ENCODE measurements around the gene TMEM181. TPM values are rescaled to one million over a fixed set of nuclear protein-coding genes. Genes with fewer than 3 reads are reported as not detected.
A peak's percentile ranks its signal among the peaks of the same experiment; 100 is the strongest.

Gene TMEM181
- total RNA-seq, 1 donor from 2014 or later, result 28.4 TPM

DNA sequence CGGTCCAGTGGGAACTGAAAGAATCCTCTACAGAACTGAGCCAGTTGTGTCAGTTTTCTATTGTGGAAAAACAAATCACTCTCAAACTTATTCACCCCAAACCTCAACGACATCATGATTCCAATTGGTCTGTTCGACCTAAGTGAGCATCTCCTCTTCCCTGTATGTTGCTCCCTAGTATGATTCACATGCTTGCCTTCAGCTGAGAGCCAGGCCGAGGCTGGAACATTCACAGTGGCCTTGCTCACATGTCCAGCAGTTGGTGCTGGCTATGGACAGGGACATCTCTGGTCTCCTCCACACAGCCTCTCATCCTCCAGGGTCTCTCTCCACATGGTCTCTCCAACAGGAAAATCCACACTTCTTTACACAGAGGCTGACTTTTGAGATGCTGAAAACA is 28.3 kb upstream of the TMEM181 start:
- Histone ChIP-seq H3K27me3 (ENCODE audit: low read depth) (peaks cover 10% of the 10 kb centered on the region), H3K9me3 (peaks cover 5% of the 10 kb centered on the region), H3K27ac (no peak overlapping the region), H3K36me3 (no peaks in the 10 kb centered on the region), H3K4me3 (no peak overlapping the region), H3K4me1 (peaks cover 4% of the 10 kb centered on the region)
- DNase-seq, result no peak
- TF ChIP-seq, protein P1, sequence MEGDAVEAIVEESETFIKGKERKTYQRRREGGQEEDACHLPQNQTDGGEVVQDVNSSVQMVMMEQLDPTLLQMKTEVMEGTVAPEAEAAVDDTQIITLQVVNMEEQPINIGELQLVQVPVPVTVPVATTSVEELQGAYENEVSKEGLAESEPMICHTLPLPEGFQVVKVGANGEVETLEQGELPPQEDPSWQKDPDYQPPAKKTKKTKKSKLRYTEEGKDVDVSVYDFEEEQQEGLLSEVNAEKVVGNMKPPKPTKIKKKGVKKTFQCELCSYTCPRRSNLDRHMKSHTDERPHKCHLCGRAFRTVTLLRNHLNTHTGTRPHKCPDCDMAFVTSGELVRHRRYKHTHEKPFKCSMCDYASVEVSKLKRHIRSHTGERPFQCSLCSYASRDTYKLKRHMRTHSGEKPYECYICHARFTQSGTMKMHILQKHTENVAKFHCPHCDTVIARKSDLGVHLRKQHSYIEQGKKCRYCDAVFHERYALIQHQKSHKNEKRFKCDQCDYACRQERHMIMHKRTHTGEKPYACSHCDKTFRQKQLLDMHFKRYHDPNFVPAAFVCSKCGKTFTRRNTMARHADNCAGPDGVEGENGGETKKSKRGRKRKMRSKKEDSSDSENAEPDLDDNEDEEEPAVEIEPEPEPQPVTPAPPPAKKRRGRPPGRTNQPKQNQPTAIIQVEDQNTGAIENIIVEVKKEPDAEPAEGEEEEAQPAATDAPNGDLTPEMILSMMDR (IDR thresholded peaks at IDR 0.05), result no peak
- intact Hi-C loops (cut with DNase I), result no loop called here
- no peak for ATAC-seq

DNA sequence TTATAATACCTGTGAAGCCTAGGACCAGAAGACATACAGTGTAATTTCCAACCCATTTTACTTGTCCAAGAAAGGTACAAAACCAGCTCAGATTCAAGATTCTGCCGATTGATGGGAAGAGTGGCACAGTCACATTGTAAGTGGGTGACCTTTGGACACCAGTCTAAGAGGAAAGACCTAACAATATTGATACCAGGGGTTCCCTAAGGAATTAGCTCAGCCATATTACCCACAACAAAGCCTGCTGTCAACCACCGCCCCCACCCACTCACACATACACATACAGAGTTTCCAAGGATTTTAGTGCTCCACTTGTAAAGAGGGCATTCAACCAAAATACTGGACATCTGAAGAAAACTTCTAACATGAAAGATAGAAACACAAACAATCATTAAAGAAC is 27.9 kb upstream of the TMEM181 start:
- no peak overlapping the region for H3K27ac ChIP-seq
- H3K36me3 ChIP-seq, result no peaks in the 10 kb centered on the region
- DNase-seq, result no peak
- peaks cover 5% of the 10 kb centered on the region for H3K9me3 ChIP-seq
- no peak for ATAC-seq
- no peak overlapping the region for H3K4me3 ChIP-seq
- TF ChIP-seq, protein P1 (IDR thresholded peaks at IDR 0.05), result no peak
- H3K4me1 ChIP-seq, result peaks cover 4% of the 10 kb centered on the region
- intact Hi-C loops (cut with DNase I), result no loop called here
- peaks cover 12% of the 10 kb centered on the region for H3K27me3 ChIP-seq (ENCODE audit: low read depth)

DNA sequence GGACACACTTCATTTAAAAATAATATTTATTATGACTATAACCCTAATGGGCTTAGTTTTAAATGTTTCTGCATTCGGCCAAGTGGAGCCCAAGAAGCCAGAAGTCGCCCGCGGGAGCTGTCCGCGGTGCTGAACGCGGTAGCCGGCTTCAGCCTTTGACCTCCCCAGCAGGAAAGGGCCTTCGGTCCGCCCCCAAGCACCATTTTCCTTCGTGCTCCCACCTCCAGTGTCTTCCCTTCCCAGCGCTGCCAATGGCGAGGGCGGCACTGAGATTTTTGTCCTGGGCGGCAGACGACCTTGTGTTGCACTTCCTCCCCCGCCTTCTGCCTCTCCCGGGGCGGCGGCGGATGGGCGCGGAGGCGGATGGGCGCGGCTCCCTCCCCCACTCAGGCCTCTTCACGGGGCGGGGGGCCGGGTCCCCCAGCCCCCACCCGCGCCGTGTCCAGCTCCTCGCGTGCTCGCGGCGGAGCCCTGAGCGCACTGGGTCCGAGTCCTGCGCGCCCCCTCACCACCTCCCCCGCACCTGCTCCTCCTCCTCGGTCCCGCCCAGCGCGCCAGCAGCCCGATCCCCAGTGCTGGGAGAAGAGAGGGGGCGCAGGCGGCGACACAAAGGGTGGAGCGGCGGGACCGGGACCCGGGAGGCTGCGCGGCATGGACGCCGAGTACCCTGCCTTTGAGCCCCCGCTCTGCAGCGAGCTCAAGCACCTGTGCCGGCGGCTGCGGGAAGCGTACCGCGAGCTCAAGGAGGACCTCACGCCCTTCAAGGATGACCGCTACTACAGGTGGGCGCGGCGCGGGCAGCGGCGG is 23.6 kb upstream of the TMEM181 start:
- Histone ChIP-seq H3K4me1 (peaks cover 4% of the 10 kb centered on the region), H3K9me3 (no peaks in the 10 kb centered on the region), H3K4me3 (peak overlapping the region; percentile 62), H3K36me3 (no peaks in the 10 kb centered on the region), H3K27me3 (ENCODE audit: low read depth) (peaks cover 26% of the 10 kb centered on the region), H3K27ac (no peak overlapping the region)
- TF ChIP-seq, protein P1 (IDR thresholded peaks at IDR 0.05), result no peak
- DNase-seq, result peak; percentile 83
- intact Hi-C loops (cut with DNase I), result no loop called here
- ATAC-seq, result peak; percentile 84 to 90

DNA sequence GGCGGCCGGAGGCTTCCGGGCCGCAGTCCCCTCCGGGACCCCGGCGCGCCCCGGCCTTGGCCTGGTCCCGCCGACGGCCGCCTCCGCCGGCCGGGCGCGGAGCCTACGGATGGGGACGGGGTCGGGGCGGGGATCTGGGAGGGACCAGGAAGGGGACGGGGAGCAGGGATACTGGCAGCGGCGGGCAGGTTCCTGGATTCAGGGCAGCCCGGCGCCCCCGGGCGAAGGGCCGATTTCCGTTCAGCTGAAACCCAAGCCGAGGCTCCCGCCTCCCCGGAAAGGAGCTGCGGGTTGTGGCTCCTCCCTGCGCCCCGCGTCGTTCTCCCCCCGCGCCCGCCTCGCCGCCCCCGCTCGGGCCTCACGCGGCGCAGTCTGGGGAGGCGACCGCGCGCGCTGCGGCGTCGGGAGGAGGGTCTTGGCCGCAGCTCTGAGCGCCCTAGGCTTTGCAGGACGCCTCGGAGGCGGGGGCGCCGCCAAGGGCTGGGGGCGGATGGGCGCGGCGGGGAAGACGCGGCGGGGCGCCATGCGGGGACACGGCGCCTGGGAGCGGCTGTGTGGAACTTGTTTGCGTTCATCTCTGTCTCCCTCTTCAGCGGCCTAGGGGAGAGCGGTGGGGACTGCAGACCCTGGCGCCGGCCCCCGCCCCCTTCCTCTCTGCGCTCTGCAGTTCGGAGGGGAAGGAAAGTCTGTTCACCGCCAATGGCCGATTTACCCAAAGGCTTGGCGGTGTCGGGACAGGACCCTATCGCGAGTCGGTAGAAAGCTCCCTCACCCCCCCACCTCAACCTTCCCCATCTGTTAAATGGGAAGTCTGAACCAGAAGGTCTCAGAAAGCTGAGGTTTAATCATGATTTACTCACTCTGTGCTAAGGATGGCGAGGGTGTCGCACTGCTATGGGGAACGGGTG is 22.7 kb upstream of the TMEM181 start:
- no peak overlapping the region for H3K27ac ChIP-seq
- peak overlapping the region; percentile 62 for H3K4me3 ChIP-seq
- DNase-seq (no peak), ATAC-seq (peak; percentile 49 to 62)
- no peaks in the 10 kb centered on the region for H3K36me3 ChIP-seq
- peaks cover 4% of the 10 kb centered on the region for H3K4me1 ChIP-seq
- intact Hi-C loops (cut with DNase I), result no loop called here
- H3K27me3 ChIP-seq (ENCODE audit: low read depth), result peaks cover 26% of the 10 kb centered on the region
- H3K9me3 ChIP-seq, result no peaks in the 10 kb centered on the region
- TF ChIP-seq, protein P1 (IDR thresholded peaks at IDR 0.05), result no peak

DNA sequence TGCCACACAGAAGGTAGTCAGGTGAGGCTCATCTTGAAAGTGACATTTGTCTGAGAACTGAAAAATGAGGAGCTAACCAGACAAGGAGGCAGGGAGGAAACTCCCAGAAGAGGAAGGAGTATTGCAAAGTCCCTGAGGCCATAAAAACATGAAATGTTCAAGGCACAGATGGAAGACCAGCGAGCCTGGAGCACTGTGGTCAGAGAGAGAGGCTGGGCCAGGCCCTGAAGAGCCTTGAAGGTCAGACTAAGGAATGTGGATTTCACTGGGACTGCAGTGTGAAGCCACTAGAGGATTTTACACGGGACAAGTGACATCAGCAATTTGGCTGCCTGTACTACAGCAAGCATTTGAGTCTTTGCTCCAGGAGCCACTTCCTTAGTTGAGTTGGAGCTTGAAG is 21.1 kb upstream of the TMEM181 start:
- Histone ChIP-seq H3K27ac (no peak overlapping the region), H3K9me3 (no peaks in the 10 kb centered on the region), H3K36me3 (no peaks in the 10 kb centered on the region), H3K4me1 (peaks cover 4% of the 10 kb centered on the region), H3K27me3 (ENCODE audit: low read depth) (peaks cover 26% of the 10 kb centered on the region), H3K4me3 (no peak overlapping the region)
- ATAC-seq (no peak), DNase-seq (no peak)
- TF ChIP-seq, protein P1 (IDR thresholded peaks at IDR 0.05), result no peak
- intact Hi-C loops (cut with DNase I), result no loop called here

Measured in lower lobe of right lung (tissue), 2 donors.